HFFc6 (cell line): ENCODE measurements around the gene REX1BD. TPM values are rescaled to one million over a fixed set of nuclear protein-coding genes. Genes with fewer than 3 reads are reported as not detected.

Experiments
- DNase-seq: peaks from one replicate; pipeline ENCODE4 v3.0.0-alpha.2; 2018
- H3K27ac Mint-ChIP-seq: 2 replicates; pipeline ENCODE4 v1.8.0; 2020; ENCODE audit warnings: mild to moderate bottlenecking, mixed read lengths
- H3K27me3 Mint-ChIP-seq: 2 replicates; pipeline ENCODE4 v1.8.0; 2021; ENCODE audit warnings: mild to moderate bottlenecking, moderate library complexity, mixed read lengths; ENCODE audit not compliant: insufficient read depth
- H3K36me3 Mint-ChIP-seq: 2 replicates; pipeline ENCODE4 v1.8.0; 2021; ENCODE audit warnings: low read depth, mixed read lengths
- H3K4me1 Mint-ChIP-seq: 2 replicates; pipeline ENCODE4 v1.8.0; 2020; ENCODE audit warnings: low read depth, mixed read lengths
- H3K4me3 Mint-ChIP-seq: 2 replicates; pipeline ENCODE4 v1.8.0; 2020; ENCODE audit warnings: mild to moderate bottlenecking, moderate library complexity, mixed read lengths
- H3K9me3 Mint-ChIP-seq: 2 replicates; pipeline ENCODE4 v1.8.0; 2020; ENCODE audit warnings: mild to moderate bottlenecking, mixed read lengths
- total RNA-seq, 6 experiments: library from RNA; stranded (reverse); fragmentation: NEBNext Ultra II Directional; extraction: Animal tissue kit (Norgen Biotek cat#: 25700); gene quantifications; 2 replicates in 1 of 6; 3 replicates in 5 of 6; pipeline ENCODE4 v1.2.3, GENCODE V29; 2021
- TF ChIP-seq, protein P1 (sequence below): fragments of 200-600 bp; sonication (generic); IDR thresholded peaks from 2 replicates; pipeline ENCODE4 v1.5.0; 2021; ENCODE audit warnings: antibody characterized with exemption, mild to moderate bottlenecking

REX1BD gene
- total RNA-seq, 6 experiments from 2014 or later, result 50.2 to 73.8 (median 60.8) TPM

GRCh38 chr19:18586306-18586705 lies 2.3 kb upstream of the REX1BD start:
- H3K4me1 Mint-ChIP-seq, result peaks cover 17% of the 10 kb centered on the region
- H3K27ac Mint-ChIP-seq, result no peak overlapping the region
- no peaks in the 10 kb centered on the region; the same call in 1 of the 2 replicates for H3K27me3 Mint-ChIP-seq
- TF ChIP-seq, protein P1, sequence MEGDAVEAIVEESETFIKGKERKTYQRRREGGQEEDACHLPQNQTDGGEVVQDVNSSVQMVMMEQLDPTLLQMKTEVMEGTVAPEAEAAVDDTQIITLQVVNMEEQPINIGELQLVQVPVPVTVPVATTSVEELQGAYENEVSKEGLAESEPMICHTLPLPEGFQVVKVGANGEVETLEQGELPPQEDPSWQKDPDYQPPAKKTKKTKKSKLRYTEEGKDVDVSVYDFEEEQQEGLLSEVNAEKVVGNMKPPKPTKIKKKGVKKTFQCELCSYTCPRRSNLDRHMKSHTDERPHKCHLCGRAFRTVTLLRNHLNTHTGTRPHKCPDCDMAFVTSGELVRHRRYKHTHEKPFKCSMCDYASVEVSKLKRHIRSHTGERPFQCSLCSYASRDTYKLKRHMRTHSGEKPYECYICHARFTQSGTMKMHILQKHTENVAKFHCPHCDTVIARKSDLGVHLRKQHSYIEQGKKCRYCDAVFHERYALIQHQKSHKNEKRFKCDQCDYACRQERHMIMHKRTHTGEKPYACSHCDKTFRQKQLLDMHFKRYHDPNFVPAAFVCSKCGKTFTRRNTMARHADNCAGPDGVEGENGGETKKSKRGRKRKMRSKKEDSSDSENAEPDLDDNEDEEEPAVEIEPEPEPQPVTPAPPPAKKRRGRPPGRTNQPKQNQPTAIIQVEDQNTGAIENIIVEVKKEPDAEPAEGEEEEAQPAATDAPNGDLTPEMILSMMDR, result peak; percentile 21; the same call in 1 of the 2 replicates
- H3K4me3 Mint-ChIP-seq, result no peak overlapping the region
- no peaks in the 10 kb centered on the region for H3K9me3 Mint-ChIP-seq
- peaks cover 8% of the 10 kb centered on the region; the same call in 1 of the 2 replicates for H3K36me3 Mint-ChIP-seq
- no peak for DNase-seq

- TF ChIP-seq, protein P1, result no peak
- no peak overlapping the region for H3K27ac Mint-ChIP-seq
- no peaks in the 10 kb centered on the region for H3K9me3 Mint-ChIP-seq
- H3K27me3 Mint-ChIP-seq, result no peaks in the 10 kb centered on the region; the same call in 1 of the 2 replicates
- no peak overlapping the region for H3K4me3 Mint-ChIP-seq
- H3K36me3 Mint-ChIP-seq, result peaks cover 8% of the 10 kb centered on the region; the same call in 1 of the 2 replicates
- no peak for DNase-seq
- peaks cover 17% of the 10 kb centered on the region for H3K4me1 Mint-ChIP-seq
Observed at GRCh38 chr19:18587561-18587960, 1.0 kb upstream of the REX1BD start.

DNA sequence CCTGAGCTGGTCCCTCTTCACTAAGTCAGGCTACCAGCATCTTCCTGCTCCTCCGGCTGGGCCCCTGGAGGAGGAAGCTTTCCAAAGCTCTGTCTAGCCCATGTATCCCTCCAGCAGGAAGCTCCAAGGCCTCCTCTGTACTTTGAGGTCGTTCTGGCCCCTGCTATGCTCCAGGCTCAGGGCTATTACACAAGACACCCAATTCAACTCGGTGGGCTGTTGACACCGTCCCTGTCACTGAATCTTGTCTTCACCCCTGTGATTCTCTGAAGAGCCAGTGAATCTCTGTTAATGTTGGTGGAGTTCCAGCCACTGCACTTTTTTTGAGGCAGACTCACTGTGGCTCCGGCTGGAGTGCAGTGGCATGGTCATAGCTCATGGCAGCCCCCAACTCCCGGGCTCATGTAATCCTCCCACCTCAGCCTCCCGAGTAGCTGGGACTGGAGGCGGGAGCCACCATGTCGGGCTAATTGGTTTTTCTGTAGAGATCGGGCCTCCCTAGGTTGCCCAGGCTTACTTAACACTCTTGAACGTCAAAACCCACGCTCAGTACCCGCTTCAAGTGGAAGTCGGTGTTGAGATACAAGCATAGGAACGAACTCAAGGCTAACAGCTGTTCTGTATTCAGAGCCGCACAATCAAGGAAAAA lies 512 bp upstream of the REX1BD start:
- Mint-ChIP-seq H3K27me3 (no peaks in the 10 kb centered on the region; the same call in 1 of the 2 replicates), H3K27ac (peak overlapping the region; percentile 68), H3K9me3 (no peaks in the 10 kb centered on the region), H3K4me3 (peak overlapping the region; percentile 85), H3K4me1 (peaks cover 17% of the 10 kb centered on the region), H3K36me3 (peaks cover 8% of the 10 kb centered on the region; the same call in 1 of the 2 replicates)
- no peak for DNase-seq
- TF ChIP-seq, protein P1, result no peak

- Mint-ChIP-seq H3K4me3 (peak overlapping the region; percentile 85), H3K27me3 (no peaks in the 10 kb centered on the region; the same call in 1 of the 2 replicates), H3K9me3 (no peaks in the 10 kb centered on the region), H3K36me3 (peaks cover 8% of the 10 kb centered on the region; the same call in 1 of the 2 replicates), H3K27ac (peak overlapping the region; percentile 84), H3K4me1 (peaks cover 25% of the 10 kb centered on the region)
- TF ChIP-seq, protein P1, result no peak; the same call in 1 of the 2 replicates
- peak; percentile 54 for DNase-seq
Observed at GRCh38 chr19:18589380-18590272, 1.0 kb downstream of the REX1BD start.
